ENCODE data around the gene AGRN. TPM values are rescaled to one million over a fixed set of nuclear protein-coding genes. Genes with fewer than 3 reads are reported as not detected.
A peak's percentile ranks its signal among the peaks of the same experiment; 100 is the strongest.

The AGRN gene
- total RNA-seq, 1 donor from 2014 or later = 203 TPM

DNA sequence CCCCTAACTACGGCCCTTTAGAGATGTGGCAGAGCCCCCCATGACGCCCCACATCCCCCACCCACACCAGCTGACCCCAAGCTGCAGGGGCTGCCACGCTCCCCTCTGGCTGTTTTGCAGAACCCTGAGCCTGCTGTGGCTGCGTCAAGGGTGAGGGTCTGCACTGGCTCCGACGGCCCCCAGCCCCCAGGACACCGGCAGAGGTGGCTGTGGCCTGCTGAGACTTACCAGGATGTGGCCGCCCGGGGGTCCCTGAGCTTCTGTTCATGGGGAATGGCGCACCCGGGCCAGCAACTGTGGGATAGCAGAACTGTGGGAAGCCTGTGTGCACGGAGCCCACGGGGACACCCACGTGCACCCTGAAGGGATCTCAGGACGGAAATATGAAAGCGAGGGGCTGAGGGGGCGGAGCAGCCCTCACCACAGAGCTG lies 67.0 kb downstream of the AGRN start:
- H3K4me3 Mint-ChIP-seq = no peak overlapping the region
- TF ChIP-seq, protein P1, sequence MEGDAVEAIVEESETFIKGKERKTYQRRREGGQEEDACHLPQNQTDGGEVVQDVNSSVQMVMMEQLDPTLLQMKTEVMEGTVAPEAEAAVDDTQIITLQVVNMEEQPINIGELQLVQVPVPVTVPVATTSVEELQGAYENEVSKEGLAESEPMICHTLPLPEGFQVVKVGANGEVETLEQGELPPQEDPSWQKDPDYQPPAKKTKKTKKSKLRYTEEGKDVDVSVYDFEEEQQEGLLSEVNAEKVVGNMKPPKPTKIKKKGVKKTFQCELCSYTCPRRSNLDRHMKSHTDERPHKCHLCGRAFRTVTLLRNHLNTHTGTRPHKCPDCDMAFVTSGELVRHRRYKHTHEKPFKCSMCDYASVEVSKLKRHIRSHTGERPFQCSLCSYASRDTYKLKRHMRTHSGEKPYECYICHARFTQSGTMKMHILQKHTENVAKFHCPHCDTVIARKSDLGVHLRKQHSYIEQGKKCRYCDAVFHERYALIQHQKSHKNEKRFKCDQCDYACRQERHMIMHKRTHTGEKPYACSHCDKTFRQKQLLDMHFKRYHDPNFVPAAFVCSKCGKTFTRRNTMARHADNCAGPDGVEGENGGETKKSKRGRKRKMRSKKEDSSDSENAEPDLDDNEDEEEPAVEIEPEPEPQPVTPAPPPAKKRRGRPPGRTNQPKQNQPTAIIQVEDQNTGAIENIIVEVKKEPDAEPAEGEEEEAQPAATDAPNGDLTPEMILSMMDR (conservative IDR thresholded peaks at IDR 0.05) = no peak
- H3K9me3 Mint-ChIP-seq = no peaks in the 10 kb centered on the region
- H3K27ac Mint-ChIP-seq (ENCODE audit: unreplicated experiment) = peak overlapping the region; percentile 63
- DNase-seq (ENCODE audit: low read depth, low spot score) = no peak
- no peaks in the 10 kb centered on the region for H3K4me1 Mint-ChIP-seq
- no peaks in the 10 kb centered on the region for H3K27me3 Mint-ChIP-seq (ENCODE audit: low read depth)
- no peaks in the 10 kb centered on the region for H3K36me3 Mint-ChIP-seq (ENCODE audit: low read depth)

DNA sequence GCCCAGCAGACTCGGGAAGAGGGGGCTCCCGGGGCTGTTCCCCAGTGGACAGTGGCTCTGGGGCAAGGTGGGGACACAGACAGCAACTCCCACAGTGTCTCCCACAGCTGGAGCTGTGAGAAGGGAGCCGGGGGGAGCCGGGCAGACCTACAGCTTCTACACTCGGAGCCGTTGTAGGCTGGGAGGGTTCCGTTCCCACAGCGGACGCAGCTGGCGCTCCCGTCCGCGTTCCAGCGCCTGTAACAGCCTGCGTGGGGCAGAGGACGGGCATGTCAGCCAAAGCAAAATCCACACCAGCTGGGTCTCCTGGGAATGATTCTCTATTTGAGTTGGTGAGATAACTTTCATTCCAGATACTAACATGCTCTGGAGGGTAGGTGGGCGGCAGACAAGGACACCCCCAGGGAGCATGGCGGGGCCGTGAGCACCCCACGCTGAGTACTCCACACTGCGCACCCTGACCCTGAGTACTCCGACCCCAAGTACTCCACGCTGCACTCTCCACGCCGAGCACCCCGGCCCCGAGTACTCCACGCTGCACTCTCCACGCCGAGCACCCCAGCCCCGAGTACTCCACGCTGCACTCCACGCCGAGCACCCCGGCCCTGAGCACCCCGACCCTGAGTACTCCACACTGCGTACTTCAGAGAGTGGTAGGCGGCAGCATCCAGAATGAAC lies 67.6 kb downstream of the AGRN start:
- H3K4me1 Mint-ChIP-seq = no peaks in the 10 kb centered on the region
- no peaks in the 10 kb centered on the region for H3K27me3 Mint-ChIP-seq (ENCODE audit: low read depth)
- H3K27ac Mint-ChIP-seq (ENCODE audit: unreplicated experiment) = no peak overlapping the region
- H3K9me3 Mint-ChIP-seq = no peaks in the 10 kb centered on the region
- TF ChIP-seq, protein P1 (conservative IDR thresholded peaks at IDR 0.05) = no peak
- no peak for DNase-seq (ENCODE audit: low read depth, low spot score)
- no peak overlapping the region for H3K4me3 Mint-ChIP-seq
- no peaks in the 10 kb centered on the region for H3K36me3 Mint-ChIP-seq (ENCODE audit: low read depth)

GRCh38 chr1:1088029-1088800 lies 68.3 kb downstream of the AGRN start:
- no peaks in the 10 kb centered on the region for H3K27me3 Mint-ChIP-seq (ENCODE audit: low read depth)
- H3K4me1 Mint-ChIP-seq = peaks cover 4% of the 10 kb centered on the region
- peaks cover 3% of the 10 kb centered on the region for H3K36me3 Mint-ChIP-seq (ENCODE audit: low read depth)
- no peak overlapping the region for H3K4me3 Mint-ChIP-seq
- peak overlapping the region; percentile 89 for H3K27ac Mint-ChIP-seq (ENCODE audit: unreplicated experiment)
- no peaks in the 10 kb centered on the region for H3K9me3 Mint-ChIP-seq
- TF ChIP-seq, protein P1 (conservative IDR thresholded peaks at IDR 0.05) = no peak
- no peak for DNase-seq (ENCODE audit: low read depth, low spot score)

DNA sequence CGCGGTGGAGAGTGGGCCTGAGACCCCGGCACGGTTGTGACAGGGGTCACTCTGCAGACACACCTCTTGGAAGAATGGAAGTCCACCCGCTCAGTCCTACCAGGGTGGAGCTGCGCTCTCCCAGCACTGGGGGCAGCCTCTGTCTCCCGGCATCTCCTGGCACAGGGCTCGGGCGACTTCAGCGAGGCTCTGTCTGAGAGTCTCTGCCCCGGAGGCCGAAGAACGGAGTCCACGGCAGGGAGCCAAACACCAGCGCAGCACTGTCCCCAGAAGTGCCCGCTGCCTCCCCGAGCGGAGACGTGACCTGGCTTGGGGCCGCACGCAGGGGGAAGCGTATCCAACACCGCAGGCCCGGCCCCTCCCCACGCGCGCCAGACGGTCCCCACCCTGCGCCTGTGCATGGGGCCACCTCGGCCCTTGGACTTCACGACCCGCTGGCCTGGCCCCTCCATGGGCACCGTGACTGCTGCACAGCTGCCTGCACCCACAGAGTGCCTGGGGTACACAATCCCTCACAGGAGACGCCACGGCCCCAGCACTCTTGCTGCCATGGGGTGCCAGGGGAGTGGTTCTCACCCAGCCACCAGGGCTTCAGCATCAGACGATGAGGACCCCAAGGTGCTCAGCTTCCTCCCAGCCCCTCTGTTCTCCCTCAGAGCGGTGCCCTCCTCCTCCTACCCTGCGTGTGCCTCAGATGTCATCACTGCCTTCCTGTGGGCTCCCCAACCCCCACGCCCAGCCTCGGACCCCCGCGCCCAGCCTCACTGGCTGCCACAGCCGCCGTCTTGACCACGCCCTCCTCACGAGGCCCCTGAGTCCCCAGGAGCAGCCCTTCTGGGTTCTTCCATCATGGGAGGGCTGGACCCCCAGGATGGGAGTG lies 69.1 kb downstream of the AGRN start:
- Mint-ChIP-seq H3K4me3 (no peak overlapping the region), H3K27me3 (ENCODE audit: low read depth) (no peaks in the 10 kb centered on the region), H3K36me3 (ENCODE audit: low read depth) (peaks cover 3% of the 10 kb centered on the region), H3K9me3 (no peaks in the 10 kb centered on the region), H3K4me1 (peaks cover 4% of the 10 kb centered on the region), H3K27ac (ENCODE audit: unreplicated experiment) (peak overlapping the region; percentile 35)
- no peak for DNase-seq (ENCODE audit: low read depth, low spot score)
- TF ChIP-seq, protein P1 (conservative IDR thresholded peaks at IDR 0.05) = no peak

GRCh38 chr1:1089731-1090423 lies 70.0 kb downstream of the AGRN start:
- Mint-ChIP-seq H3K36me3 (ENCODE audit: low read depth) (peaks cover 3% of the 10 kb centered on the region), H3K27ac (ENCODE audit: unreplicated experiment) (no peak overlapping the region), H3K4me1 (peaks cover 4% of the 10 kb centered on the region), H3K4me3 (no peak overlapping the region), H3K9me3 (no peaks in the 10 kb centered on the region), H3K27me3 (ENCODE audit: low read depth) (no peaks in the 10 kb centered on the region)
- DNase-seq (ENCODE audit: low read depth, low spot score) = no peak
- TF ChIP-seq, protein P1 (conservative IDR thresholded peaks at IDR 0.05) = no peak

Data from neural crest cell (in vitro differentiated cells).